ENCODE data around the gene SETDB1.

The SETDB1 gene

GRCh38 chr1:150999926-151000325, 73.8 kb downstream of the SETDB1 start:
- FAIRE-seq (no peak), DNase-seq (ENCODE audit: insufficient read length, low spot score) (no peak)
- TF ChIP-seq PAX5 (IDR thresholded peaks at IDR 0.05; ENCODE audit: insufficient read depth, low read length, severe bottlenecking) (no peak), TAF1 (IDR thresholded peaks at IDR 0.05; ENCODE audit: low read depth, low read length) (no peak), SPI1 (IDR thresholded peaks at IDR 0.05; ENCODE audit: low read depth, low read length) (no peak), POLR2AphosphoS5 (IDR thresholded peaks at IDR 0.05; ENCODE audit: low read depth, low read length) (no peak), POU2F2 (IDR thresholded peaks at IDR 0.05; ENCODE audit: low read depth, low read length) (no peak), POLR2A (IDR thresholded peaks at IDR 0.05; ENCODE audit: low read depth, low read length) (no peak)

- TF ChIP-seq SPI1 (IDR thresholded peaks at IDR 0.05; ENCODE audit: low read depth, low read length) (no peak), POLR2AphosphoS5 (IDR thresholded peaks at IDR 0.05; ENCODE audit: low read depth, low read length) (no peak), PAX5 (IDR thresholded peaks at IDR 0.05; ENCODE audit: insufficient read depth, low read length, severe bottlenecking) (no peak), POLR2A (IDR thresholded peaks at IDR 0.05; ENCODE audit: low read depth, low read length) (no peak), TAF1 (IDR thresholded peaks at IDR 0.05; ENCODE audit: low read depth, low read length) (no peak), POU2F2 (IDR thresholded peaks at IDR 0.05; ENCODE audit: low read depth, low read length) (no peak)
- no peak for DNase-seq (ENCODE audit: insufficient read length, low spot score)
- no peak for FAIRE-seq
These were observed 74.2 kb downstream of the SETDB1 start for GRCh38 chr1:151000408-151000807.

- DNase-seq (ENCODE audit: insufficient read length, low spot score) (no peak), FAIRE-seq (no peak)
- TF ChIP-seq SPI1 (IDR thresholded peaks at IDR 0.05; ENCODE audit: low read depth, low read length) = no peak
- TF ChIP-seq TAF1 (IDR thresholded peaks at IDR 0.05; ENCODE audit: low read depth, low read length) = no peak
- TF ChIP-seq PAX5 (IDR thresholded peaks at IDR 0.05; ENCODE audit: insufficient read depth, low read length, severe bottlenecking) = no peak
- no peak for TF ChIP-seq POLR2AphosphoS5 (IDR thresholded peaks at IDR 0.05; ENCODE audit: low read depth, low read length)
- TF ChIP-seq POLR2A (IDR thresholded peaks at IDR 0.05; ENCODE audit: low read depth, low read length) = no peak
- no peak for TF ChIP-seq POU2F2 (IDR thresholded peaks at IDR 0.05; ENCODE audit: low read depth, low read length)
These were observed 75.4 kb downstream of the SETDB1 start for GRCh38 chr1:151001602-151002001.

- FAIRE-seq (no peak), DNase-seq (ENCODE audit: insufficient read length, low spot score) (no peak)
- no peak for TF ChIP-seq TAF1 (IDR thresholded peaks at IDR 0.05; ENCODE audit: low read depth, low read length)
- TF ChIP-seq POU2F2 (IDR thresholded peaks at IDR 0.05; ENCODE audit: low read depth, low read length) = no peak
- TF ChIP-seq POLR2A (IDR thresholded peaks at IDR 0.05; ENCODE audit: low read depth, low read length) = no peak
- no peak for TF ChIP-seq POLR2AphosphoS5 (IDR thresholded peaks at IDR 0.05; ENCODE audit: low read depth, low read length)
- TF ChIP-seq PAX5 (IDR thresholded peaks at IDR 0.05; ENCODE audit: insufficient read depth, low read length, severe bottlenecking) = no peak
- no peak for TF ChIP-seq SPI1 (IDR thresholded peaks at IDR 0.05; ENCODE audit: low read depth, low read length)
These were observed 75.9 kb downstream of the SETDB1 start for GRCh38 chr1:151002051-151002450.

- FAIRE-seq (no peak), DNase-seq (ENCODE audit: insufficient read length, low spot score) (no peak)
- TF ChIP-seq PAX5 (IDR thresholded peaks at IDR 0.05; ENCODE audit: insufficient read depth, low read length, severe bottlenecking) (no peak), POLR2A (IDR thresholded peaks at IDR 0.05; ENCODE audit: low read depth, low read length) (no peak), TAF1 (IDR thresholded peaks at IDR 0.05; ENCODE audit: low read depth, low read length) (no peak), SPI1 (IDR thresholded peaks at IDR 0.05; ENCODE audit: low read depth, low read length) (no peak), POU2F2 (IDR thresholded peaks at IDR 0.05; ENCODE audit: low read depth, low read length) (no peak), POLR2AphosphoS5 (IDR thresholded peaks at IDR 0.05; ENCODE audit: low read depth, low read length) (no peak)
These were observed 76.4 kb downstream of the SETDB1 start for GRCh38 chr1:151002611-151003010.

- DNase-seq (ENCODE audit: insufficient read length, low spot score) (no peak), FAIRE-seq (no peak)
- TF ChIP-seq PAX5 (IDR thresholded peaks at IDR 0.05; ENCODE audit: insufficient read depth, low read length, severe bottlenecking) = no peak
- TF ChIP-seq SPI1 (IDR thresholded peaks at IDR 0.05; ENCODE audit: low read depth, low read length) = no peak
- TF ChIP-seq TAF1 (IDR thresholded peaks at IDR 0.05; ENCODE audit: low read depth, low read length) = no peak
- no peak for TF ChIP-seq POLR2A (IDR thresholded peaks at IDR 0.05; ENCODE audit: low read depth, low read length)
- TF ChIP-seq POU2F2 (IDR thresholded peaks at IDR 0.05; ENCODE audit: low read depth, low read length) = no peak
- TF ChIP-seq POLR2AphosphoS5 (IDR thresholded peaks at IDR 0.05; ENCODE audit: low read depth, low read length) = no peak
These were observed 77.0 kb downstream of the SETDB1 start for GRCh38 chr1:151003180-151003579.

- DNase-seq (ENCODE audit: insufficient read length, low spot score) (no peak), FAIRE-seq (no peak)
- TF ChIP-seq POLR2A (IDR thresholded peaks at IDR 0.05; ENCODE audit: low read depth, low read length) (no peak), SPI1 (IDR thresholded peaks at IDR 0.05; ENCODE audit: low read depth, low read length) (no peak), POLR2AphosphoS5 (IDR thresholded peaks at IDR 0.05; ENCODE audit: low read depth, low read length) (no peak), PAX5 (IDR thresholded peaks at IDR 0.05; ENCODE audit: insufficient read depth, low read length, severe bottlenecking) (no peak), POU2F2 (IDR thresholded peaks at IDR 0.05; ENCODE audit: low read depth, low read length) (no peak), TAF1 (IDR thresholded peaks at IDR 0.05; ENCODE audit: low read depth, low read length) (no peak)
These were observed 79.7 kb downstream of the SETDB1 start for GRCh38 chr1:151005729-151006319.

GRCh38 chr1:151006327-151007052, 80.3 kb downstream of the SETDB1 start, which contains the start of gene MINDY1:
TSS of gene MINDY1 (minus strand) at chr1:151006902. CDS start at chr1:151002617, 4,285 bp downstream.
- DNase-seq (ENCODE audit: insufficient read length, low spot score) = no peak
- TF ChIP-seq PAX5 (IDR thresholded peaks at IDR 0.05; ENCODE audit: insufficient read depth, low read length, severe bottlenecking) (no peak), SPI1 (IDR thresholded peaks at IDR 0.05; ENCODE audit: low read depth, low read length) (peak; percentile 47)
- FAIRE-seq = peak; percentile 9

- FAIRE-seq = no peak
- TF ChIP-seq POU2F2 (IDR thresholded peaks at IDR 0.05; ENCODE audit: low read depth, low read length) (no peak), SPI1 (IDR thresholded peaks at IDR 0.05; ENCODE audit: low read depth, low read length) (no peak), POLR2A (IDR thresholded peaks at IDR 0.05; ENCODE audit: low read depth, low read length) (no peak), PAX5 (IDR thresholded peaks at IDR 0.05; ENCODE audit: insufficient read depth, low read length, severe bottlenecking) (no peak)
- DNase-seq (ENCODE audit: insufficient read length, low spot score) = no peak
These were observed 81.7 kb downstream of the SETDB1 start for GRCh38 chr1:151007853-151008243.

Measured in GM12891 (cell line).